Vagina (tissue), 2 donors: ENCODE results near the gene KIF1A. TPM values are rescaled to one million over a fixed set of nuclear protein-coding genes. Genes with fewer than 3 reads are reported as not detected.
"Not testable (repeated sequence)": the region's sequence is repeated elsewhere in the genome, so short reads cannot be mapped to it uniquely, and the experiment has no call there.

Experiments
- DNase-seq, 2 donors: peaks; one replicate each; pipeline ENCODE4 v3.0.0-alpha.2; 2017; ENCODE audit errors: extremely low spot score in 2 of 2
- H3K27ac ChIP-seq: fragments of 200-600 bp; sonication (generic); one replicate; pipeline ENCODE4 v1.5.1; 2019
- H3K27me3 ChIP-seq: fragments of 200-600 bp; sonication (generic); one replicate; pipeline ENCODE4 v1.5.1; 2019
- H3K36me3 ChIP-seq, 2 donors: fragments of 200-600 bp; sonication (generic); one replicate each; pipeline ENCODE4 v1.5.1; 2017 to 2019
- H3K4me1 ChIP-seq: fragments of 200-600 bp; sonication (generic); one replicate; pipeline ENCODE4 v1.5.1; 2019
- H3K4me3 ChIP-seq, 2 donors: fragments of 200-600 bp; sonication (generic); 1 replicate in 1 of 2; 2 replicates in 1 of 2; pipeline ENCODE4 v1.5.1; 2016 to 2019
- H3K9me3 ChIP-seq: fragments of 200-600 bp; sonication (generic); one replicate; pipeline ENCODE4 v1.5.1; 2019
- POLR2A ChIP-seq, 2 donors: fragments of 450-650 bp; IDR thresholded peaks; one replicate each; pipeline ENCODE4 v1.6.1; 2017; ENCODE audit warnings: antibody characterized with exemption in 2 of 2, mild to moderate bottlenecking in 2 of 2, moderate library complexity in 2 of 2
- POLR2AphosphoS5 ChIP-seq, 2 donors: sonication (generic); formaldehyde crosslinking; IDR thresholded peaks; one replicate each; pipeline ENCODE4 v1.9.0; 2017; ENCODE audit warnings: antibody characterized with exemption in 2 of 2, mild to moderate bottlenecking in 2 of 2, low read depth in 1 of 2; ENCODE audit not compliant: insufficient read depth in 1 of 2
- intact Hi-C: fragments of 100-400 bp; cut with DNase I; formaldehyde crosslinking; loops from one replicate; pipeline ENCODE4 v1.15.1; 2023
- total RNA-seq: library from RNA; depleted of rRNA; stranded (reverse); fragments of >200 nt; gene quantifications from one replicate; pipeline ENCODE4 v1.2.3, GENCODE V29; 2016
- TF ChIP-seq, protein P1 (sequence below), 3 experiments: fragments of 450-650 bp in 2 of 3; fragments of 200-600 bp in 1 of 3; sonication (generic) in 1 of 3; IDR thresholded peaks; one replicate each; pipeline ENCODE4 v1.5.1; 2017 to 2019; ENCODE audit warnings: antibody characterized with exemption in 3 of 3, mild to moderate bottlenecking in 2 of 3, moderate library complexity in 2 of 3

KIF1A gene
- total RNA-seq, 1 donor from 2014 or later = 6.1 TPM

DNA sequence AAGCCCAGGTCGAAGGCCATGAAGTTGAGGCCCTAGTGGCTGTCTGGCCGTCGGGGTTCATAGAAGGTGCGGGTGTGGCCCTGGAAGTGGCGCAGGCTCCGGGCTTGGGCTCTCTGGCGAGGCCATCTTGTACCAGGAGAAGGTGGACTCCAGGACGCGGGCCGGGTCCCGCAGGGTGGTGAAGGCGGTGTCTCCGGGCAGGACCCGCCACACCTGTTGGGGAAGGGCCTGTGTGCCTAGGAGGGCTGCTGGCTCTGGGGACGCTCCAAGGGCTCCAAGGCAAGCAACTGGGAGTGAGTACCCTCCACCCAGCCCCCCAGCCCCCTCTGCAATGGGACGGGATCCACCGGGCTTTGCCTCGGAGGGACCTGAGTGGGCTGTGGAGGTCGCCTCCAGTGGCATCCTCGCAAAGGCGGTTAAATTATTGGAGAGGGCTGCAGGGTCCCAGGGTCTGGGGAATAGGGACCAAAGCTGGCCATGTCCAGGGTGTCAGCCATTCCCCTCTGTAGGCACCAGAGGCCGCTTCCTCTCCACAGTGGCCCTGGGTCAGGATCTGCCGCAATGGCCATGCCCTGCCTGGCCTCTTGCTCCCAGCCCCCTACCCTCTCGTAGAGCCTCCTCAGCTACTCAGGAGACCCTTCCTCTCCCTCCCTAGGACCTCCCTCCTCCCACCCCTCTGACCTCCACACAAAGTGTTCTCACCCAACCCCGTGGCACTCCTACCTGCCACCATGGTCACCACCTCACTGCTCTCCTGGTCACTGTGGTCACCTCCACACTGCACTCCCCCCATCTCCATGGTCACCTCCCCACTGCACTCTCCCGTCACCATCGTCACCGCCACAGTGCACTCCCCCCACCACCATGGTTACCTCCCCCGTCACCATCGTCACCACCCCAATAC is 118.0 kb downstream of the KIF1A start:
- Histone ChIP-seq H3K4me1 (no peaks in the 10 kb centered on the region), H3K27me3 (no peaks in the 10 kb centered on the region), H3K4me3 (no peak overlapping the region), H3K27ac (no peak overlapping the region), H3K36me3 (no peaks in the 10 kb centered on the region), H3K9me3 (no peaks in the 10 kb centered on the region)
- intact Hi-C loops = no loop called here
- DNase-seq = no peak
- TF ChIP-seq POLR2AphosphoS5 (IDR thresholded peaks at IDR 0.05; ENCODE audit: insufficient read depth in 1 of 2, low read depth in 1 of 2) (no peak), POLR2A (IDR thresholded peaks at IDR 0.05) (no peak)
- TF ChIP-seq, protein P1, sequence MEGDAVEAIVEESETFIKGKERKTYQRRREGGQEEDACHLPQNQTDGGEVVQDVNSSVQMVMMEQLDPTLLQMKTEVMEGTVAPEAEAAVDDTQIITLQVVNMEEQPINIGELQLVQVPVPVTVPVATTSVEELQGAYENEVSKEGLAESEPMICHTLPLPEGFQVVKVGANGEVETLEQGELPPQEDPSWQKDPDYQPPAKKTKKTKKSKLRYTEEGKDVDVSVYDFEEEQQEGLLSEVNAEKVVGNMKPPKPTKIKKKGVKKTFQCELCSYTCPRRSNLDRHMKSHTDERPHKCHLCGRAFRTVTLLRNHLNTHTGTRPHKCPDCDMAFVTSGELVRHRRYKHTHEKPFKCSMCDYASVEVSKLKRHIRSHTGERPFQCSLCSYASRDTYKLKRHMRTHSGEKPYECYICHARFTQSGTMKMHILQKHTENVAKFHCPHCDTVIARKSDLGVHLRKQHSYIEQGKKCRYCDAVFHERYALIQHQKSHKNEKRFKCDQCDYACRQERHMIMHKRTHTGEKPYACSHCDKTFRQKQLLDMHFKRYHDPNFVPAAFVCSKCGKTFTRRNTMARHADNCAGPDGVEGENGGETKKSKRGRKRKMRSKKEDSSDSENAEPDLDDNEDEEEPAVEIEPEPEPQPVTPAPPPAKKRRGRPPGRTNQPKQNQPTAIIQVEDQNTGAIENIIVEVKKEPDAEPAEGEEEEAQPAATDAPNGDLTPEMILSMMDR (IDR thresholded peaks at IDR 0.05) = no peak

DNA sequence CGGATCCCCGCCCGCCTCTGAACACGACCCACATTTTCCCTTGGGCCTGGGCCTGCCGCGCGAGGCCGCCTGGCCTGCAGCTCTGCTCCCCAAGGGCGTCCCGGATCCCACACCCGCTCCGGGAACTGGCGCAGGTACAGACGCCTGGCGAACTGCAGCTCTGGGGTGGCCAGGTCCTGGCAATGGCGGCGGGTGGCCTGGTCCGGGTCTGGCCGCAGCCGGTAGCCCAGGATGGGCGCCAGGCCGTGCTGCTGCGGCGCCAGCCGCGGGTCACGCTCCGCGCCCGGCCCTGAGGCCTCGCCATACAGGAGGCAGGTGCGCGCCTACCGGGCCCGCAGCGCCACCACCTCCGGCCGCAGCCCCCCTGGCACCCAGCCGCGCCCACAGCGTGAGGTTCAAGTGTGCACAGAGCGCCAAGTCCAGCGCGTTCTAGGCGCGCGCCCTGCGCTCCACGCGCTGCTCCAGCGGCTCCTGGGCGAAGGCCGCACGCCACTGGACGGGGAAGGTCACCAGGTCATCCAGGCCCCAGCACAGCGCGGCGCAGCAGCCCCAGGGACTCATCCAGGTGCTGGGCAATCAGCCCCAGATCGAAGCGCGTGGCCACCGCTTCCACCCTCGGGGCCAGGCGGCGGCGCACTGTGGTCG is 118.8 kb downstream of the KIF1A start:
- Histone ChIP-seq H3K4me1 (no peaks in the 10 kb centered on the region), H3K27me3 (no peaks in the 10 kb centered on the region), H3K36me3 (no peaks in the 10 kb centered on the region), H3K4me3 (no peak overlapping the region), H3K9me3 (no peaks in the 10 kb centered on the region), H3K27ac (no peak overlapping the region)
- intact Hi-C loops = no loop called here
- TF ChIP-seq POLR2A (IDR thresholded peaks at IDR 0.05) = no peak
- TF ChIP-seq, protein P1 (IDR thresholded peaks at IDR 0.05) = no peak
- TF ChIP-seq POLR2AphosphoS5 (IDR thresholded peaks at IDR 0.05; ENCODE audit: insufficient read depth in 1 of 2, low read depth in 1 of 2) = no peak
- no peak for DNase-seq

DNA sequence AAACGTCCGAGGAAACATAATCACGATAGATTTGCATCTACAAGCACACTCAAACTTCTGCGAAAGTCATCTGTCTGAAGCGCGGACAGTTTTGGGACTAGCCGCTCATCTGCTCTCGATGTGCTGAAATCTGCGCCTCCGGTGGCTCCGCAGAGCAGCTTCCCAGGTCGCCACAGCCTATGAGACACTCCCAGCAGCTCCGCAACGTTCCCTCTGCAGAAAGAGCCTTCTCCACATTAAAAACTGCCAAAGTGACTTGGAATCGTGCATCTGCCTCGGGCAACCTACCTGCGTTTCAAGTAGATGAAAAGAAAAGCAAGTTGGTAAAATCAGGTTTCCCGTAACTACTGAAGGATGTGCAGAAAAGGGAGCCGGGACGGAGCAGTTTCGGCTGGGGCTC is 119.4 kb downstream of the KIF1A start:
- intact Hi-C loops, DNase-seq, H3K36me3 ChIP-seq, H3K27ac ChIP-seq, H3K4me3 ChIP-seq, H3K9me3 ChIP-seq, H3K4me1 ChIP-seq, H3K27me3 ChIP-seq: not testable (repeated sequence)

DNA sequence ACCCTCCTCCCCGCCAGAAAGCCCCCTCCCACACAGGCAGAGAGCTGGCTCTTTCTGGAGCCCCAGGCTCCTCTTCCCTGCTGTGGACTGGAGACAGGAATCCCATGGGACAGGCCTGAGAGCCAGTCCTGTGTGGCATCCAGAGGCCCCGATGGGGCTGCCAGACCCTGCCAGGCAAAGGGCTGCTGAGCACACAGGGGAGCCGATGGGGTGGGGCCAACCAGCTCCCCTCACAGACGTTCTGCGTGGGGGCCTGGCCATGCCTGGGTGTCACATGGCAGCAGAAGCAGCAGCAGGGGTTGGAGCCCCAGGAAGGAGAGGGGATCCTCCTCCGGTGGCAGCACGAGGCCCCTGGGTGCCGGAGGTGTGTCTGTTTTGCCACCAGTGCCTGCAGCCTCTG is 120.2 kb downstream of the KIF1A start:
- H3K4me1 ChIP-seq, H3K27ac ChIP-seq, H3K36me3 ChIP-seq, H3K4me3 ChIP-seq, H3K27me3 ChIP-seq, H3K9me3 ChIP-seq, intact Hi-C loops, DNase-seq: not testable (repeated sequence)

DNA sequence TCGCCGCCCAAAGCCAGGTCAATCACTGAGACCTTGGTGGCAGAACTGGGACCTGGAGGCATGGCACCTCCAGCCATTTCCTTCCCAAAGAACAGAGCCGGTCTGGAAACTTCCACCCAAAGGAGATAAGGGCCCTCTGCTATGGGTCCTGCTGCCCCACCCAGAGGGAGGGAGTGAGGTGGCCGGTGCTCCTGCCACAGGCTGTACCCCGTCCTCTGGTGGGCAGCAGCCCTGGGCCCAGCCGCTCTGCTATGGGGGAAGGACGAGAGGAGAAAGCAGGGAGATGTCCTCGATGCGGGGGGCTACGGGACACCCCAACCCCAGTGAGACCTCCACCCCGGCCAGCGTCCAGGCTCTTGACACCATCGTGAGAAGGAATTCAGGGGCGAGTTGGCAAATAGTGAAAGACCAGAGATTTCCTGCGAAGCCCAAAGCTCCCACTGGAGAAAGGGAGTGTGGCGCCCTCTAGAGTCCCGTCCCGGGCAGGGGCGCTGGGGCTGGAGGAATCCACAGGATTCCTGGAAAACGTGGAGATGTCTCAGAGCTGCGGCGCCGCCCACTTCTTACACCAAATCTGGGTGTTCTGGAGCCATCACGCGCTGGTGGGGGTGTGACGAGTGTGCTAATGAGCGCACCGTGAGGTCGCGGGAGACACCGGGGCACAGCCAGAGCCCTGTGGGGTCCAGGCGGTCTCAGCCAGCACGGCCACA is 121.0 kb downstream of the KIF1A start:
- H3K36me3 ChIP-seq, H3K4me1 ChIP-seq, H3K9me3 ChIP-seq, H3K27ac ChIP-seq, intact Hi-C loops, DNase-seq, H3K27me3 ChIP-seq, H3K4me3 ChIP-seq: not testable (repeated sequence)

DNA sequence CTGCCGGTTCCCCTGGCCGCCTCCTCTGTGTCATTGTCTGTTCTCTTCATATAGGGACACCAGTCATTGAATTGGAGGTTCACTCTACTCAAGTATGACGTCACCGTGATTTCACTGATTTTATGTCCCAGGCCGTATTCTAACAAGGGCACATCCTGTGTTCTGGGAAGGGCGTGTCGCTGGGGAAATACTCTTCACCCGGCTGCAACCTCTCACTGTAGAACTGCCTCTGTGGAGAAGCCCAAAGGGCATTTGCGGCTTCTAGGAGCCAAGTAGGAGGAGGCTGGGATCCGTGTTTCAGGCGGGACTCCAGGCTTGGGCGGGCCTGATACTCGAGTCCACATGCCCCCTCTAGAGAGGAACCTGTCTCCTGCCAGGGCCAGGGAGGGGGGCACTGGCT is 123.5 kb downstream of the KIF1A start:
- H3K27me3 ChIP-seq, H3K4me1 ChIP-seq, DNase-seq, intact Hi-C loops, H3K9me3 ChIP-seq, H3K36me3 ChIP-seq, H3K4me3 ChIP-seq, H3K27ac ChIP-seq: not testable (repeated sequence)

DNA sequence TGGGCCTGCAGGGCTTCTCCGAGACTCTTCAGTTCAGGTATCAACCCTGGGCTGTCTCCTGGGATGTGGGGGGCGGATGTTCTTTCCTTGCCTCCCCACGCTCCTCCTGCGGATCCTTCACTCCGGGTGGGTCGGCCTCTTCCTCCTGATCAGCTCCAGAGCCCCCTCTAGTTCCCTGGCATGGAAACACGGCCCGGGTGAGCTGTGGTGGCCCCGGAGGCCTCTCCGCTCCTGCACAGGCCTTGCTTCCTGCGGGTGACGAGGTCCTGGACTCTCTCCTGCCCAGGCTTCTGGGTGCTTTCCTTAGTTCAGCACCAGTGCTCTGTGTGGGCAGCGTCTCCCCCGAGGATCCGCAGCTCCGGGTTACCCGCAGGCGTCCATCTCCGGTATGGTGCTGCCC is 124.4 kb downstream of the KIF1A start:
- H3K4me3 ChIP-seq, H3K27ac ChIP-seq, intact Hi-C loops, H3K36me3 ChIP-seq, DNase-seq, H3K4me1 ChIP-seq, H3K27me3 ChIP-seq, H3K9me3 ChIP-seq: not testable (repeated sequence)

DNA sequence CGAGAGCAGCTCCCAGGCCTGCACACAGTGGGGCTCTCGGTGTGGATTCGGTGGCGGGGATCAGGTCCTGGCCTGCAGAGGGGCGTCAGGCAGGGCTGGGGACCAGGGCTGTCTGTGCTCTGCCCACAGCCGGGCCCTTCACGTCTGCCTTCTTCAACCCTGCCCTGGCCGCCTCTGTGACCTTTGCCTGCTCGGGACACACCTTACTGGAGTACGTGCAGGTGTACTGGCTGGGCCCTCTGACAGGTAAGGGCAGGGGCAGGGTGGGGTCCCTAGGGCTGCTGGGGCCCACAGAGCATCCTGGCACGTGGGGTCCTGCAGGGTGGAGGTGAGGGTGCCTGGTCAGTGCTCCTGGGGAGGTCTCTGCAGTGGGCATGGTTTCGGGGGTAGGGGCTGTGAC is 125.7 kb downstream of the KIF1A start:
- H3K36me3 ChIP-seq, H3K4me1 ChIP-seq, intact Hi-C loops, DNase-seq, H3K4me3 ChIP-seq, H3K27me3 ChIP-seq, H3K9me3 ChIP-seq, H3K27ac ChIP-seq: not testable (repeated sequence)

DNA sequence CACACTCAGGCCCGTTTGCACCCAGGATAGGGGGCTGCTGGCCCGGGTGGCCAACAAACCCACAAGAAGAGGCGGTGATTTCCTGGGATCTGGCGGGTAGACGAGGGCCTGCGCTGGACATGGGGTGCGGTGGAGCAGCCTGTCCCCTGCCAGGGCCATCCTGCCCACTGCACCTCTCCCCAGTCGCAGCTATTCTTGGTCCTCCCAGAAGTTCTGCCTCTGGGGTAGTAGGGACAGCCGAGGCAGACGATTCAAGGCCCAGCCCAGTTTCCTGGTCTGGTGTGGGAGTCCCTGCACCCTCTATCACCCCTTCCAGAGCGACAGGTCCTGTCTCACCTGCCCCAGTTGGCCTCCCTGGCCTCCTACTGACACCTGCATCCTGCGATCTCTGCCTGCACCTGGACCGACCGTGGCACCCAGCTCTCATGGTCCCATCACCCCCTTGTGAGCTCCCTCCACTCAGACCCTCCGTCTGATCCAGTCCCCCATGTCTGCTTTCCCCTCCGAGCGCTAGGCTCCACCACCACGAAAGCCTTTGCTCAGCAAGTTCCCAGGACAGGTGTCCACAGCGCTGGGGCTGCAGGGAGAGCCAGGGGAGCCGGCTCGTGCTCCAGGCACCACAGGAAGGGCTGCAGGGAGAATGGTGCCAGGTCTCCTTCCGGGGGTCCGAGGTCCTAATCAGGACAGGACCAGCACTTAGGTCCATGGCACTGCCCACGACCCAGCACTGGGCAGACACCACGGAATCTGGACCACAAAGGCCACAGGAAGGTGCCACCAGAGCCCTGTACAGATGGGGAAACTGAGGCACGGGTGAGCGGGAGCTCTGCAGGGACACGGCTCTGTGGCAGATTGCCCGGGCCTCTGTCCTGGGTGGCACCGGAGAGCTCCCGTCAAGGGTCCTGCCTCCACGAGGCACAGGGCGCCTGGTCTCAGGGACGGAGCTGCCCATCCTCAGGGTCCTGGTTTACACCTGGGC is 127.1 kb downstream of the KIF1A start:
- H3K27ac ChIP-seq, H3K4me3 ChIP-seq, H3K4me1 ChIP-seq, H3K27me3 ChIP-seq, H3K9me3 ChIP-seq, intact Hi-C loops, DNase-seq, H3K36me3 ChIP-seq: not testable (repeated sequence)
